ENCODE data around the gene ZNF101.

GRCh38 chr19:19697589-19697988 is 28.9 kb downstream of the ZNF101 start:
- TF ChIP-seq, protein P1, sequence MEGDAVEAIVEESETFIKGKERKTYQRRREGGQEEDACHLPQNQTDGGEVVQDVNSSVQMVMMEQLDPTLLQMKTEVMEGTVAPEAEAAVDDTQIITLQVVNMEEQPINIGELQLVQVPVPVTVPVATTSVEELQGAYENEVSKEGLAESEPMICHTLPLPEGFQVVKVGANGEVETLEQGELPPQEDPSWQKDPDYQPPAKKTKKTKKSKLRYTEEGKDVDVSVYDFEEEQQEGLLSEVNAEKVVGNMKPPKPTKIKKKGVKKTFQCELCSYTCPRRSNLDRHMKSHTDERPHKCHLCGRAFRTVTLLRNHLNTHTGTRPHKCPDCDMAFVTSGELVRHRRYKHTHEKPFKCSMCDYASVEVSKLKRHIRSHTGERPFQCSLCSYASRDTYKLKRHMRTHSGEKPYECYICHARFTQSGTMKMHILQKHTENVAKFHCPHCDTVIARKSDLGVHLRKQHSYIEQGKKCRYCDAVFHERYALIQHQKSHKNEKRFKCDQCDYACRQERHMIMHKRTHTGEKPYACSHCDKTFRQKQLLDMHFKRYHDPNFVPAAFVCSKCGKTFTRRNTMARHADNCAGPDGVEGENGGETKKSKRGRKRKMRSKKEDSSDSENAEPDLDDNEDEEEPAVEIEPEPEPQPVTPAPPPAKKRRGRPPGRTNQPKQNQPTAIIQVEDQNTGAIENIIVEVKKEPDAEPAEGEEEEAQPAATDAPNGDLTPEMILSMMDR (IDR thresholded peaks at IDR 0.05) = no peak
- no peak for TF ChIP-seq POLR2A (IDR thresholded peaks at IDR 0.05)

All from testis (tissue), 2 donors.